ENCODE results near the gene NEDD4.
"Not testable (repeated sequence)": the region's sequence is repeated elsewhere in the genome, so short reads cannot be mapped to it uniquely, and the experiment has no call there.

NEDD4 gene

GRCh38 chr15:55954862-55955605 lies 38.4 kb downstream of the NEDD4 start:
- DNase-seq (ENCODE audit: low spot score), result no peak

- DNase-seq (ENCODE audit: low spot score), result not testable (repeated sequence)
These were observed 40.7 kb downstream of the NEDD4 start for GRCh38 chr15:55952501-55953274.

DNA sequence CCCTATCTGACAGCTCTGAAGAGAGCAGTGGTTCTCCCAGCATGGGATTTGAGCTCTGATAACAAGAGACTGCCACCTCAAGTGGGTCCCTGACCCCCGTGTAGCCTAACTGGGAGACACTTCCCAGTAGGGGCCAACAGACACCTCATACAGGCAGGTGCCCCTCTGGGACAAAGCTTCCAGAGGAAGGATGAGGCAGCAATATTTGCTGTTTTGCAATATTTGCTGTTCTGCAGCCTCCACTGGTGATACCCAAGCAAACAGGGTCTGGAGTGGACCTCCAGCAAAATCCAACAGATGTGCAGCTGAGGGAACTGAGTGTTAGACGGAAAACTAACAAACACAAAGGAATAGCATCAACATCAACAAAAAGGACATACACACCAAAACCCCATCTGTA lies 48.8 kb downstream of the NEDD4 start:
- DNase-seq (ENCODE audit: low spot score), result not testable (repeated sequence)

DNA sequence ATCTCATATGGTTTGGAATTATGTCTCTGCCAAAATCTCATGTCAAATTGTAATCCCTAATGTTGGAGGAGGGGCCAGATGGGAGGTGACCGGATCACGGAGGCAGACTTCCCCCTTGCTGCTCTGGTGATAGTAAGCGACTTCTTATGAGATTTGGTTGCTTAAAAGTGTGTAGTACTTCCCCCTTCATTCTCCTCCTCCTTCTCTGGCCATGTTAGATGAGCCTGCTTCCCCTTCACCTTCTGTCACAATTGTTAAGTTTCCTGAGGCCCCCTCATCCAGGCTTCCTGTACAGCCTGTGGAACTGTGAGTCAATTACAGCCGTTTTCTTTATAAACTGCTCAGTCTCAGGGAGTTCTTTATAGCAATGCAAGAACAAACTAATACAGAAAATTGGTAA lies 51.1 kb downstream of the NEDD4 start:
- DNase-seq (ENCODE audit: low spot score), result no peak

- DNase-seq (ENCODE audit: low spot score), result no peak
These were observed 56.4 kb downstream of the NEDD4 start for GRCh38 chr15:55937040-55937439.

- no peak for DNase-seq (ENCODE audit: low spot score)
These were observed 64.5 kb downstream of the NEDD4 start for GRCh38 chr15:55928955-55929354.

GRCh38 chr15:55921744-55922143 lies 71.7 kb downstream of the NEDD4 start:
- no peak for DNase-seq (ENCODE audit: low spot score)

DNA sequence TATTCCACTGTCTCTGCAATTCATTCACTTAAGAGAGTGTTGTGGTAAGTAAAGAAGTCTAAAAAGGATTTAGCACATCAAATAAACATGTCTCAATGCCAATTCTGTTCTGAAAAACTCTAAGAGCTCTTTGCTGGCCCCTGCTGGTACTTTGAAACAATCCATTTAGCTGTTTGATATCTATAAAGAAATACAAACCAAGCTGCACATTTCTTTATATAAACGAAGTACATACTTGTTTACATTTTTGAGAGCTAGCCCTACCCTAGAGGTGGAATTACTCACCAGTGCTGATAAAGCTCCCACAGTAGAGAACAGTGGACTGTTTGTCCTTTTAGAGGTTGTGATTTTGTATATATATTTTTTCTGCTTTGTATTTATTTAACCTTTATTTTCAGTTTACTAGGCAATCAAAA lies 75.5 kb downstream of the NEDD4 start:
- DNase-seq (ENCODE audit: low spot score), result peak; percentile 69

DNA sequence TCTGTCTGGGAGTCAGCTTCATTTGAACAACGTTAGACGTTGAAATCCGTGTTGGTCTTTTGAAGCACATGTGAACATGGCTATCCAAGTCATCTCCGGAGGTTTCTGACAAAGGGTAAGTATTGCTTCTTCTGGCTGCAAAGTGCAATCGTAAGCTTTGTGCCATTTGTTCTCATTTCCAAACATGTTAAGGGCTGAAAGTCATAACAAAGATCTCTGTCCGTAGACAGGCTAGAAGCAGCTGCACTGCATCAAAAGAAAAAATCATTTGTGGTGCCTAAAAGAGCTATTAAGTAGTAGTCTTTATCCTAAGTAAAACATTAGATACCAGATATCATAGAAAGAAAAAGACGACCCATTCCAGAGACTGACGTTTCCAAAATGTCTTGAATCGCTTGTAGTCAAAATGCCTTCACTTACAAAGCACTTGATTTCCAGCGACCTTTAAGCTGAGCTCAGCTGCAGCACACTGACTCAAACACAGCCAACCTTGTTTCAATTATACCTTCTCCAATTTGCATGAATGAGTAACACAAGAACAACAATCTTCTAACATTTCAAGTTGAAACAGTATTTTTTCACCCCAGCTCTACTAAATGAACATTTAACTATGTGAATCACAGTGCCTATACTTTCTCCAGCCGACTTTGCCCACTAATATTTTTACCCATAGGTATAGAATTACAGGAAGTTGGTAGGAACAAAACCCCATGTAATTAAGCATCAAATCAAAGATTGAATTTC lies 76.6 kb downstream of the NEDD4 start:
- DNase-seq (ENCODE audit: low spot score), result no peak

- DNase-seq (ENCODE audit: low spot score), result no peak
These were observed 77.4 kb downstream of the NEDD4 start for GRCh38 chr15:55915876-55916567.

DNA sequence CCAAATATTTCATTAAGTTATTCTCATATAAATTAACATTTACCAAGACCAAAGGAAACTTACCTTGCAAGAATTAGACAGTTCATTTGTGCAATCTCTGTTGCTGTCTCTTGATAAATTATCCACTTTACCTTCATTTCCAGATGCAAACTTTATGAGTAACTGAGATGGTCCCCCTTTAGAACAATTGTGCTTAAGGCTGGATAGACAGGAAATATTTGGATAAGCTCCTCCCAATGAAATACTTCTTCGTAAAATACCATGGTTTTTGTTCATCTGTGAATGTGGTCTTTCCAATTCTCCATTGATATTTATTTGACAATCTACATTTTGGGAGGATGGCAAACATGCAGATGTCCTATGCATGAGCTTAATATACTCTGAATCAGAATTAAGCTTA lies 78.2 kb downstream of the NEDD4 start:
- no peak for DNase-seq (ENCODE audit: low spot score)

GRCh38 chr15:55914446-55914845 lies 79.0 kb downstream of the NEDD4 start:
- DNase-seq (ENCODE audit: low spot score), result no peak

- no peak for DNase-seq (ENCODE audit: low spot score)
These were observed 80.4 kb downstream of the NEDD4 start for GRCh38 chr15:55912982-55913381.

DNA sequence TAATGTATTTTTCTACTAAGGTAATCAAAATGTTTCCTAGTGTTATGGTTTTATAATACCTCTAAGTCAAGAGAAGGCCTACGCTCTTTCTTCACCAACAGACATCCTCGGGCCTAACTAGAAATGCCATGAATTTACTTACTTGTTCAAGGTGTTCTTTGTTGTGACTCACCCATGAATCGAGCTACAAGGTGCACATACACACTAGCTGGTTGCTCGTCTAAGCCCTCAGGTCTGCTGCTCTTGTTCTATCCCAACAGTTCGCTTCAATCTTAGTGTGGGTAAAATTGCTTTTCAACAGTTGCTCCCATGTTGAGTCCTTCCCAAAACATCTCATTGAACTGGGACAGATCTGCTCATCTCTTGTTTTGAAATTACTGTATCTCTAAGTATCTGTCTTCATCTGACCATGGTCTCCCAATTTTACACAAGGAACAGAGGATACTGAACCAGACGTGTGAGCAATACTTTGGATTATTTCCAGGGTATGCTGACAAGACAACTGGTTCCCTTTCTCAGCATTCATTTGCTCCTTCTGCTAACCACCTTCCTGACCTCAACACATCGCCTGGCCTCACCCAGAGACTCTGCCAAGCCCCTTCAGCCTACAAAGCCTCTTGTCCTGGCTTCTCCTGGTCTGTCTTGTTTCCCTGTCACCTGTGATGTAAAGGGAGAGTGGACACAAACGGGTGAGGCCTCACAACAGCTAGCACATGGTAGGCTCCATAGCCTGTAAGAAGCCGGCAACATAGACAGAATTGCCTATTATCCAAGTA lies 84.2 kb downstream of the NEDD4 start:
- DNase-seq (ENCODE audit: low spot score), result no peak

DNA sequence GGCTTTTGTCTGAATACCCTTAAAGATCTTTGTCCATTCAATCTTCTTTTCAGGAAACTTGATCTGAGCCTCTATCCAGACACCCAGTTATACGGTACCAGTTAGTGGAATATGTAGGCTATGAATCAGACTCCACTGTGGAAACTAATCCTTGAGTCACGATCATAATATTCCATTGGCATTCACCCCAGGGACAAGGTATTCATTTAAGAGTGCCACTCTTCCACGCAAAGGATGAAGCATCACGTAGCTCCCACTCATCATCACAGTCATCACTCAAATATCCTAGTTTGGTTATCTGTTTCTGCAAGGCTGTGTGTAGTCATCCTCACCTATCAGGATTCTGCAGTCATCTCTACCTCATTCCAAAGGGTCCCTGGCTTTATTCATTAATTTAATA lies 85.6 kb downstream of the NEDD4 start:
- peak; percentile 98 for DNase-seq (ENCODE audit: low spot score)

- DNase-seq (ENCODE audit: low spot score), result no peak
These were observed 90.4 kb downstream of the NEDD4 start for GRCh38 chr15:55902981-55903380.

DNA sequence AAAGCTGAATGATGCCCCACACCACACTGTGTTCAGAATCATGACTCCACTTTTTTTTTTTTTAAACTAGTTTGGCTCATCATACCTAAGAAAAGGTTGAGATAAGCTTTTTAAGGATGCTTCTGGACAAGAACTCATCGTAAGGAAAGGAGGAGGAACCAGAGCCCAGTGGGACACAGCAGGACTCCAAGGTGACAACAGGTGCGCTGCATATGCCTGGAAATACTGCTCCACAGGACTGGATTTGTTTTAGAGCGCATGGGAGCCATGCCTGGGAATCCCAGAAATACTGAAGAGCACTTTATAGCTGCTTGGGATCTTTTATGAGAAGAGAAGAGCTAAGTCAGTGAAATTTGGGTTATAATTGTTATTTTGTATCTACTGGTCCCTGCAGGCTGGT lies 93.4 kb downstream of the NEDD4 start:
- DNase-seq (ENCODE audit: low spot score), result no peak

GRCh38 chr15:55899537-55899936 lies 93.9 kb downstream of the NEDD4 start:
- no peak for DNase-seq (ENCODE audit: low spot score)

DNA sequence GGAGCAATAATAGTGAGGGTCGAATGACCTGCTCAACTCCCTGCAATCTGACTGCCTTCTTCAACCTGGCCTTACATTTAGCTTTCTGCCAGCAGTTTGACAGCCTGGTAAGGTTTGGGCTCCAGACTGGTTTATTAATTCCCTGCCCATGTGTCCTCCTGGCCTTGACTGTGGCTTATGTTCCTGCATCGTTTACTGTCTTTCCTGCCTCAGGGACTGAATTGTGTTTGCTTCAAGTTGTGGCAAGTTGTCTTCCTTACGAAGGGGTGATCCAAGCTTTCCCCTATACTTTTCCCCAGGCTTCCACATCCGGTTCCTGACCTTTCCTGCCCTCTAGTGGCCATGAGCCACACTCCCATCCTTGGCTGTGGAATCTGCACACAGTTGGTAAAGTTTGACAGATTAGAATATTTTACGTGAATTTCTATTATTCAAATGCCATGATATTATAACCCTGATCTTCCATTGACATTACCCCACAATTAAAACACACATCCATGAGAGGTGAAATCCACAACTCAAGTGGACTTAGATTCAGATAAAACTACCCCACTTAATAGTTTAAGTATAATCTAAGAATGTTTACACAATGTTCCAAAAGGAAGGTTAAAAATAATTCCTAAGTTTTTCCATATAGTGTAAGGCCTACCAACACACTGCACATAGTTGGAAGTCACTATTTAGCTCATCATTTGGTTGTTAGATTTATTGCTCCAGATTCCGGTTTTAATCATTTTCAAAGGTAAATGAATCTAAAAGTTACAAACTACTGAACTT lies 95.7 kb downstream of the NEDD4 start:
- peak; percentile 62 for DNase-seq (ENCODE audit: low spot score)

DNA sequence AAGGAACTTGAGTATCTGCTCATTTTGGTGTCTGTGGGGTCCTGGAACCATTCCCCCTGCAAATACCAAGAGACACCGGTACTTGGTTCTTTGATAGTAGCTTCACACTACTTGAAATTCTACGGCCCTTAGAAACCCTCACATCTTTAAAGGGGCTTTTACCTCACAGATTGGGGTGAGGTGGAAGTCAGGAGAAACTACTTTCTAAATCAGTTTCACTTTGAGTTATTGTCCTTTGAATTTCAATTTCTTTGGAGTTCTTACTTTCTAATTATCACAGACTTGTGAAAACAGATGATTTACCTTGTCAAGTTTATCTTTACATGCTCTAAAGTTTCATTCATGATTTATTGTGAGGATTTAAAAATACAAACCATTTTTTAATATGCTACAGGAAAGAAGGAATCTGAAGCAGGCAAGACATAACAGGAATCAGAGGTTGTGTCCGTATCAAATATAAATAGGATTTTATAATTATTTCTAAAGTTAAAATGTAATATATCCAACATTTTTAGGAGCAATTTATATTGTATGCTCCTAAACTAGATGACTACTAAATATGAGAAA lies 98.9 kb downstream of the NEDD4 start:
- no peak for DNase-seq (ENCODE audit: low spot score)

All from RKO (cell line).